Measurements from ENCODE around the gene ZDHHC5.

Gene ZDHHC5

DNA sequence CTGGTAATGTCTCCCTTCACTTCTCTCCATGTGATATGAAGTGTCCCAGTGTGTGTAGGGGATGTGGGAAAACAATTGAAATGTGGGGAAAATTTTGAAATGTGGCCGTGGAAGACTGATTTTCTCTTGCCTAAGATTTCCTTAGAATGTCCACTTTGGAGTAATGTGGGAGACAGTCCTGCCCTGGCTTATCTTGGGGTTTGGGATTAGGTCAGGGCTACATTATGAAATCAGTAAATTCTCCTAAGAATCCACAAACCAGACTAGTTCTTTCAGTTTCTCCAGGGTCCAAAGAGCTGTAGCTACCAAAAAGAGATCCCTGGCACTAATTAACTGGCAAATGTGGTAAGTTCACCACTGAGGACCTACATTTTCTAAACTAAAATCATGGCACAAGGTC lies 41.0 kb upstream of the ZDHHC5 start:
- DNase-seq (ENCODE audit: extremely low spot score) = no peak
- ChIA-PET CTCF (interaction anchor here (1.6 kb wide), 1 partner anchor 14 kb away, joined by 4 read pairs; no protein-coding TSS in a partner anchor), POLR2A (no interaction called here)
- TF ChIP-seq SUZ12 (IDR thresholded peaks at IDR 0.05) (no peak), ARNT (IDR thresholded peaks at IDR 0.05) (no peak), LEF1 (IDR thresholded peaks at IDR 0.05; ENCODE audit: borderline replicate concordance) (no peak), FOXM1 (IDR thresholded peaks at IDR 0.05; ENCODE audit: borderline replicate concordance) (no peak), L3MBTL2 (conservative IDR thresholded peaks at IDR 0.05) (no peak), BHLHE40 (IDR thresholded peaks at IDR 0.05; ENCODE audit: borderline replicate concordance) (no peak), TARDBP (IDR thresholded peaks at IDR 0.05) (no peak), CTBP1 (IDR thresholded peaks at IDR 0.05; ENCODE audit: borderline replicate concordance) (no peak), FOXK2 (IDR thresholded peaks at IDR 0.05) (no peak), HDGF (IDR thresholded peaks at IDR 0.05; ENCODE audit: borderline replicate concordance) (no peak)

DNA sequence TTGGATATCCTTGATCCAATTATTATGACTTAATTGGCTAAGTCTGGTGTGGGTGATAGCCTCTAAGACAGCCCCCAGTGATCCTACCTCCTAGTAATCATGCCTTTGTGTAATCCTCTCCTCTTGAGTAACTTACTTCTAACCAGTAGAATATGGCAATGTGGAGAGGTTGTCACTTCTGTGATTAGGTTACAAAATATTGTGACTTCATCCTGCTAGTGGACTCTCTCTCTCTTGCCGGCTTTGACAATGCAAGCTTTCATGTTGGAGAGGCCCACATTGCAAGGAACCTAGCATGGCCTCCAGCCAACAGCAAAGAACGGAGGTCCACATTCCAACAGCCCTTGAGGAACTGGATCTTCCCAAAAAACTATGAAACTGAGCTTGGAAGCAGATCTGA lies 37.7 kb upstream of the ZDHHC5 start:
- no peak for DNase-seq (ENCODE audit: extremely low spot score)
- no peak for TF ChIP-seq HDGF (IDR thresholded peaks at IDR 0.05; ENCODE audit: borderline replicate concordance)
- TF ChIP-seq, protein P1, sequence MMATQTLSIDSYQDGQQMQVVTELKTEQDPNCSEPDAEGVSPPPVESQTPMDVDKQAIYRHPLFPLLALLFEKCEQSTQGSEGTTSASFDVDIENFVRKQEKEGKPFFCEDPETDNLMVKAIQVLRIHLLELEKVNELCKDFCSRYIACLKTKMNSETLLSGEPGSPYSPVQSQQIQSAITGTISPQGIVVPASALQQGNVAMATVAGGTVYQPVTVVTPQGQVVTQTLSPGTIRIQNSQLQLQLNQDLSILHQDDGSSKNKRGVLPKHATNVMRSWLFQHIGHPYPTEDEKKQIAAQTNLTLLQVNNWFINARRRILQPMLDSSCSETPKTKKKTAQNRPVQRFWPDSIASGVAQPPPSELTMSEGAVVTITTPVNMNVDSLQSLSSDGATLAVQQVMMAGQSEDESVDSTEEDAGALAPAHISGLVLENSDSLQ (IDR thresholded peaks at IDR 0.05) = no peak
- no peak for TF ChIP-seq SP1 (IDR thresholded peaks at IDR 0.05)
- no peak for TF ChIP-seq ZNF384 (IDR thresholded peaks at IDR 0.05)
- TF ChIP-seq FOXA1 (IDR thresholded peaks at IDR 0.05) = no peak
- no peak for TF ChIP-seq BHLHE40 (IDR thresholded peaks at IDR 0.05; ENCODE audit: borderline replicate concordance)
- TF ChIP-seq LEF1 (IDR thresholded peaks at IDR 0.05; ENCODE audit: borderline replicate concordance) = no peak
- no peak for TF ChIP-seq ARNT (IDR thresholded peaks at IDR 0.05)
- no peak for TF ChIP-seq SUZ12 (IDR thresholded peaks at IDR 0.05)
- TF ChIP-seq L3MBTL2 (conservative IDR thresholded peaks at IDR 0.05) = no peak
- no peak for TF ChIP-seq TARDBP (IDR thresholded peaks at IDR 0.05)
- no peak for TF ChIP-seq FOXM1 (IDR thresholded peaks at IDR 0.05; ENCODE audit: borderline replicate concordance)
- TF ChIP-seq NFRKB (IDR thresholded peaks at IDR 0.05) = no peak
- no peak for TF ChIP-seq ELF4 (IDR thresholded peaks at IDR 0.05)
- no peak for TF ChIP-seq FOXK2 (IDR thresholded peaks at IDR 0.05)
- no peak for TF ChIP-seq CTBP1 (IDR thresholded peaks at IDR 0.05; ENCODE audit: borderline replicate concordance)
- CTCF ChIA-PET = interaction anchor here (0.6 kb wide), 1 partner anchor 11 kb away, joined by 8 read pairs; no protein-coding TSS in a partner anchor
- POLR2A ChIA-PET = no interaction called here

DNA sequence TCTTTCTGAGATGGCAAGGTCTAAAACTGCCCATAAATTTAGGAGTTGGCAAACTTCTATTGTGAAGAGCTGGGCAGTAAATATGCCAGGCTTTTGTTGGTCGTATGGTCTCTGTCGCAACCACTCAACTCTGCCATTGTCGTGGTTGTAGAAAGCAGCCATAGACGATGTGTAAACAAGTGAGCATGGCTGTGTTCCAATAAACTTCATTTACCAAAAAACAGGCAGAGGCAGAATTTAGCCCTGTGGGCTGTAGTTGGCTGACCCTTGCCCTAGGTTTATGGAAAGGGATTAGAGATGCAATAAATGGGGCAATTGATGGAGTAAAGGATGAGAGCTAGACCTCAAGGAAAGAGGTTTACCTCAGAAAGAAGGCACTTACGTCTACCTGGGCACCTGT lies 35.8 kb upstream of the ZDHHC5 start:
- TF ChIP-seq BHLHE40 (IDR thresholded peaks at IDR 0.05; ENCODE audit: borderline replicate concordance) (no peak), ELF4 (IDR thresholded peaks at IDR 0.05) (no peak), LEF1 (IDR thresholded peaks at IDR 0.05; ENCODE audit: borderline replicate concordance) (no peak), CTBP1 (IDR thresholded peaks at IDR 0.05; ENCODE audit: borderline replicate concordance) (no peak), SUZ12 (IDR thresholded peaks at IDR 0.05) (no peak), TARDBP (IDR thresholded peaks at IDR 0.05) (no peak)
- TF ChIP-seq, protein P1 (IDR thresholded peaks at IDR 0.05) = no peak
- ChIA-PET POLR2A (no interaction called here), CTCF (no interaction called here)
- no peak for DNase-seq (ENCODE audit: extremely low spot score)

DNA sequence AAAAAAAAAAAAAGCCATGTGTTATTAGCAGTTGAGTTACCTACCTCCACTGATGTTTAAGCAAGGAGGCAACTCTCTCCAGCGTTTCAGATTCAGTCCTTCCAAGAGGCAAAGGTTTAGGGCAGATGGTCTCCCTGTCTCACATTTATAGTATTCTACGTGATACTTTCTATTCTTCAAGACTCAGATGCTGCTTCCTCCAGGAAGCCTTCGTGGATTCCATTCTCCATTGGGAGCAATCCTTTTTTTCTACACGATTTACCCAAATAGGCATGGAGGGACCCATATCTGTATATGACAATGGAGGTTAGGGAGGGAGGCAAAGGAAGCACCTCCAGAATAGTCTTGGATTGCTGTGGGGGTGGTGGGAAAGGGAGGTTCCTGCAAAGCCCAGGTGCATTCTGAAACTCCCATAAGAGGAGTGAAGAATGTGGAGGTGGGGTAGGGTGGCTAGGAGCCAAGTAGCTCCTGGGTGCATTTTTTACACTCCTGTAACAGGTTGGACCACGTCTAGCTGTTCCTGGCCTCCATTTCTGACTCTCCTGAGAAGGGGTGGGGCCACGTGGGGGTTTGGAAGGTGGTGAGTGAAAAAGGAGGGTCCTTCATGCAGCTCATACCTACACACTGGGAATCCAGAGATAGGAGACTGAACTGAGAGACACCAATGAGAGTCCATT lies 34.4 kb upstream of the ZDHHC5 start:
- TF ChIP-seq TARDBP (IDR thresholded peaks at IDR 0.05) = no peak
- no peak for TF ChIP-seq ARNT (IDR thresholded peaks at IDR 0.05)
- no peak for TF ChIP-seq ZNF384 (IDR thresholded peaks at IDR 0.05)
- POLR2A ChIA-PET = interaction anchor here (0.8 kb wide), 1 partner anchor 65 kb away, joined by 3 read pairs; the partner anchor contains the start of gene UBE2L6
- CTCF ChIA-PET = interaction anchor here (2.4 kb wide), 1 partner anchor 11 kb away, joined by 6 read pairs; no protein-coding TSS in a partner anchor
- DNase-seq (ENCODE audit: extremely low spot score) = no peak

DNA sequence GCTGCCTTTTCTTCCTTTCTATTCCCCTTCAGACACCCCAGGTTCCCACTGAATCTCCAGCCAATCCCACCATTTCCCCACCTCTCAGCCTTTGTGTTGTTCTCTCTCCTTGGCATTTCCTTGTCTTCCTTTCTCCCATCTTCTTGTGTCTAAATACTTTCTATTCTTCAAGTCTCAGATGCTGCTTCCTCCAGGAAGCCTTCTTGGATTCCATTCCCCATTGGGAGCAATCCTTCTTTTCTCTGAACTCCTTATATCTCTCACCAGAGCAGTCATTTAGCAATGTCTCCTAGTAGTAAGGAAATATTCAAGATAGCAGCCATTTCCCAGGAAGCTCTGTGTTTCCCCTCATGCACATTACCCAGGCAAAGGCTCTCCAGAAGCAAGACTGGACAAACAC lies 33.6 kb upstream of the ZDHHC5 start:
- ChIA-PET CTCF (interaction anchor here (2.4 kb wide), 1 partner anchor 10 kb away, joined by 6 read pairs; no protein-coding TSS in a partner anchor), POLR2A (interaction anchor here (0.8 kb wide), 1 partner anchor 66 kb away, joined by 3 read pairs; the partner anchor contains the start of gene UBE2L6)
- TF ChIP-seq TARDBP (IDR thresholded peaks at IDR 0.05) = no peak
- no peak for TF ChIP-seq ELF4 (IDR thresholded peaks at IDR 0.05)
- TF ChIP-seq FOXA1 (IDR thresholded peaks at IDR 0.05) = no peak
- no peak for TF ChIP-seq SUZ12 (IDR thresholded peaks at IDR 0.05)
- TF ChIP-seq SP1 (IDR thresholded peaks at IDR 0.05) = no peak
- no peak for TF ChIP-seq ZNF384 (IDR thresholded peaks at IDR 0.05)
- no peak for TF ChIP-seq ARNT (IDR thresholded peaks at IDR 0.05)
- TF ChIP-seq FOXM1 (IDR thresholded peaks at IDR 0.05; ENCODE audit: borderline replicate concordance) = no peak
- no peak for TF ChIP-seq FOXK2 (IDR thresholded peaks at IDR 0.05)
- no peak for TF ChIP-seq BHLHE40 (IDR thresholded peaks at IDR 0.05; ENCODE audit: borderline replicate concordance)
- DNase-seq (ENCODE audit: extremely low spot score) = no peak

DNA sequence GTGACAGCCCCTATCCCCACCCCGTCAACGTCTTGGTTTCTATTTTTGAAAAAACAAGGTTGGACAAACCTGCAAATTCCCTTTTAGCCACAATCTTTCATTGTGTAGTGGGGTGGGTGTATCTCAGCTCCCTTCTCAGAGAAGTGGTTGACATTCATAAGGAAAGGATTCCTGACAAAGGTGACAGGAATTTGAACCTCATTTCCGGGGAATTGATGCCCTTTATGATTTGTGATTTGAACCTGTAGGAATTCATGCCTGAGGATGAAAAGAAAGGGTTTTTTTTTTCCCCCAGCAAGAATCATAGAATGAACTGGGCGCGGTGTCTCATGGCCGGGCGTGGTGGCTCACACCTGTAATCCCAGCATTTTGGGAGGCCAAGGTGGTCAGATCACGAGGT lies 32.7 kb upstream of the ZDHHC5 start:
- DNase-seq (ENCODE audit: extremely low spot score) = no peak

More for the DNA sequence above, 32.7 kb upstream of the ZDHHC5 start:
- no peak for TF ChIP-seq FOXK2 (IDR thresholded peaks at IDR 0.05)
- TF ChIP-seq ARNT (IDR thresholded peaks at IDR 0.05) = no peak
- no peak for TF ChIP-seq ZNF384 (IDR thresholded peaks at IDR 0.05)
- TF ChIP-seq LEF1 (IDR thresholded peaks at IDR 0.05; ENCODE audit: borderline replicate concordance) = no peak
- no peak for TF ChIP-seq SUZ12 (IDR thresholded peaks at IDR 0.05)
- no peak for TF ChIP-seq ELF4 (IDR thresholded peaks at IDR 0.05)
- no peak for TF ChIP-seq CTBP1 (IDR thresholded peaks at IDR 0.05; ENCODE audit: borderline replicate concordance)
- TF ChIP-seq, protein P1 (IDR thresholded peaks at IDR 0.05) = no peak
- no peak for TF ChIP-seq SP1 (IDR thresholded peaks at IDR 0.05)
- TF ChIP-seq HDGF (IDR thresholded peaks at IDR 0.05; ENCODE audit: borderline replicate concordance) = no peak
- TF ChIP-seq L3MBTL2 (conservative IDR thresholded peaks at IDR 0.05) = no peak
- TF ChIP-seq BHLHE40 (IDR thresholded peaks at IDR 0.05; ENCODE audit: borderline replicate concordance) = no peak
- no peak for TF ChIP-seq FOXM1 (IDR thresholded peaks at IDR 0.05; ENCODE audit: borderline replicate concordance)
- TF ChIP-seq FOXA1 (IDR thresholded peaks at IDR 0.05) = no peak
- TF ChIP-seq NFRKB (IDR thresholded peaks at IDR 0.05) = no peak
- no peak for TF ChIP-seq TARDBP (IDR thresholded peaks at IDR 0.05)
- ChIA-PET CTCF (interaction anchor here (2.4 kb wide), 1 partner anchor 9 kb away, joined by 6 read pairs; no protein-coding TSS in a partner anchor), POLR2A (no interaction called here)

Measured in HEK293T (cell line).